PFSK-1 (cell line): ENCODE results near the gene CCN6.

Source experiments
- FOXP2 ChIP-seq: optimal IDR thresholded peaks from 2 replicates; pipeline ENCODE3; 2011; ENCODE audit warnings: borderline replicate concordance, control low read depth, inconsistent platforms; ENCODE audit not compliant: insufficient read depth; ENCODE audit errors: extremely low read length, extremely low read depth
- POLR2AphosphoS5 ChIP-seq: IDR thresholded peaks from 2 replicates; pipeline ENCODE4 v1.6.1; 2012; ENCODE audit warnings: low read depth, mild to moderate bottlenecking, control low read depth, low read length, moderate library complexity
- REST ChIP-seq, 2 experiments: IDR thresholded peaks; 2 replicates each; pipeline versions ENCODE4 v1.6.1 to v1.8.0; 2011 to 2012; ENCODE audit warnings: low read depth in 2 of 2, low read length in 2 of 2, control low read depth in 1 of 2, inconsistent platforms in 1 of 2, mild to moderate bottlenecking in 1 of 2, moderate library complexity in 1 of 2; ENCODE audit not compliant: insufficient read depth in 1 of 2
- SIN3A ChIP-seq: IDR thresholded peaks from 2 replicates; pipeline ENCODE4 v1.6.1; 2012; ENCODE audit warnings: mild to moderate bottlenecking, low read length, moderate library complexity, borderline replicate concordance; ENCODE audit not compliant: insufficient read depth
- TAF1 ChIP-seq: IDR thresholded peaks from 2 replicates; pipeline ENCODE4 v1.6.1; 2012; ENCODE audit warnings: low read length, control low read depth, borderline replicate concordance; ENCODE audit not compliant: insufficient read depth

The CCN6 gene

DNA sequence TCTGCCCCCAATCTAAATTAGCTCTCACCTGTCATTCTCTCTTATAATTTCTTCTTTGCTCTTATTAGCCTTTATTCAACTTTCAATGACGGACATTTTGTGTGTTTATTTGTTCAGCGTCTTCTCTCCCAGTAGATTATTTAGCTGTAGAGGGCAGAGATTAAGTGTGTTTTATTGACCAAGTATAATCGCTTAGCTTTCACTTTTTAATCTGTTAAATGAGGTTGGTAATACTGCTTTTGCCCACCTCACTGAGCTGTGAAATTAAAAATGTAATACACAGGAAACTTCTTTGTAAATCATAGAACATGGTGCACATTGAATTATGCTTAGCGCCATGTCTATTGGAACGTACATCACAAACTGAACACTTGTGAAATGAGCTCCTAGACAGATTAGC is 3.5 kb upstream of the CCN6 start:
- TF ChIP-seq SIN3A (no peak), REST (IDR thresholded peaks at IDR 0.05; ENCODE audit: insufficient read depth in 1 of 2, low read depth in 2 of 2, low read length in 2 of 2) (no peak), TAF1 (no peak), FOXP2 (no peak), POLR2AphosphoS5 (no peak)

- TF ChIP-seq SIN3A (no peak), POLR2AphosphoS5 (no peak), FOXP2 (no peak), REST (IDR thresholded peaks at IDR 0.05; ENCODE audit: insufficient read depth in 1 of 2, low read depth in 2 of 2, low read length in 2 of 2) (no peak), TAF1 (no peak)
These were observed 769 bp downstream of the CCN6 start for GRCh38 chr6:112054555-112055190.

- TF ChIP-seq TAF1 = no peak
- no peak for TF ChIP-seq REST (IDR thresholded peaks at IDR 0.05; ENCODE audit: insufficient read depth in 1 of 2, low read depth in 2 of 2, low read length in 2 of 2)
- TF ChIP-seq POLR2AphosphoS5 = no peak
- no peak for TF ChIP-seq FOXP2
- TF ChIP-seq SIN3A = no peak
These were observed 4.5 kb downstream of the CCN6 start for GRCh38 chr6:112058243-112059032.

- no peak for TF ChIP-seq POLR2AphosphoS5
- no peak for TF ChIP-seq SIN3A
- TF ChIP-seq REST (IDR thresholded peaks at IDR 0.05; ENCODE audit: insufficient read depth in 1 of 2, low read depth in 2 of 2, low read length in 2 of 2) = no peak
- TF ChIP-seq TAF1 = no peak
- TF ChIP-seq FOXP2 = no peak
These were observed 7.7 kb downstream of the CCN6 start for GRCh38 chr6:112061605-112062004.
